GM18499 (cell line): Measurements from ENCODE around the gene MYH6.

Source experiments
- ATAC-seq: cut with Tn5 transposase; IDR thresholded peaks from one replicate; pipeline ENCODE4 v1.9.1; 2021; ENCODE audit warnings: moderate number of reproducible peaks; ENCODE audit not compliant: insufficient read depth, unreplicated experiment

The MYH6 gene

GRCh38 chr14:23415821-23416778 lies 8.0 kb upstream of the MYH6 start:
- no peak for ATAC-seq

- no peak for ATAC-seq
These were observed 7.1 kb upstream of the MYH6 start for GRCh38 chr14:23414906-23415820.

GRCh38 chr14:23414254-23414653 lies 6.2 kb upstream of the MYH6 start:
- ATAC-seq: no peak

GRCh38 chr14:23413681-23414080 lies 5.6 kb upstream of the MYH6 start:
- no peak for ATAC-seq

GRCh38 chr14:23411563-23412525 lies 3.8 kb upstream of the MYH6 start:
- no peak for ATAC-seq

- no peak for ATAC-seq
These were observed 2.0 kb upstream of the MYH6 start for GRCh38 chr14:23409966-23410635.

GRCh38 chr14:23409475-23409874 lies 1.4 kb upstream of the MYH6 start:
- ATAC-seq: no peak

- no peak for ATAC-seq
These were observed 196 bp upstream of the MYH6 start for GRCh38 chr14:23408307-23408630.

GRCh38 chr14:23406725-23407355 lies 1.2 kb downstream of the MYH6 start:
- ATAC-seq: no peak

GRCh38 chr14:23406244-23406643 lies 1.8 kb downstream of the MYH6 start:
- no peak for ATAC-seq

GRCh38 chr14:23405516-23406025 lies 2.5 kb downstream of the MYH6 start:
- ATAC-seq: no peak

GRCh38 chr14:23405096-23405495 lies 3.0 kb downstream of the MYH6 start:
- ATAC-seq: no peak

GRCh38 chr14:23404331-23404900 lies 3.7 kb downstream of the MYH6 start:
- no peak for ATAC-seq

- ATAC-seq: no peak
These were observed 4.2 kb downstream of the MYH6 start for GRCh38 chr14:23403908-23404307.

GRCh38 chr14:23403139-23403438 lies 5.0 kb downstream of the MYH6 start:
- no peak for ATAC-seq

GRCh38 chr14:23402296-23403138 lies 5.6 kb downstream of the MYH6 start:
- no peak for ATAC-seq

GRCh38 chr14:23401291-23401690 lies 6.8 kb downstream of the MYH6 start:
- no peak for ATAC-seq
